Measurements from ENCODE around the gene EARS2.
"Not testable (repeated sequence)": the region's sequence is repeated elsewhere in the genome, so short reads cannot be mapped to it uniquely, and the experiment has no call there.

Gene EARS2

DNA sequence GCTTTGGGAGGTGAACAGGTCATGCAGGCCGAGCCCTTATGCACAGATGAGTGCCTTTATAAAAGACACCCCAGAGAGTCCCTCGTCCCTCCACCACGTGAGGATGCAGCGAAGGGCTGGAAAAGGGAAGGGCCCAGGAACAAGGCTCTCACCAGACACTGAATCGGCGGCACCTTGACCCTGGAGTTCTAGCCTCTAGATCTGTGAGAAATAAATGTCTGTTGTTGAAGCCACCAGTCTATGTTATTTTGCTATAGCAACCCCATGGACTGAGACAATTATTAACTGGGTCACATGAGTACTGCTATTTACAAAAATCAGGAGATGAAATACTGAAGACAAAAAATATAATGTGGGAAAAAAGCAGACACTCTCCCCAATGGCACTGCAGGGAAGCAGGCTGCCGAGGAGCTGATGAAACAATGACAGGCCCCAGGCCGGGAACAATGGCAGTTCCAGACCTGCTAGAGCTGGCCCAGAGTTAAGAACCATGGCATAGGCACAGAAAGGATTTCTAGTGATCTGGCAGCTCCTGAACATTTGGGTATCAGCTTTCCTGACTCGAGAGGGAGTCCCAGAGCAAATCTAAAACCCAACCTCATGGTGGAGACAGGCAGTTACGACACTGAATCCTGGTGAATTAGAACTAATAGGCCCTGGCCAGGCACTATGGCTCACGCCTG lies 29.0 kb downstream of the EARS2 start:
- no peak for DNase-seq (ENCODE audit: low spot score)

DNA sequence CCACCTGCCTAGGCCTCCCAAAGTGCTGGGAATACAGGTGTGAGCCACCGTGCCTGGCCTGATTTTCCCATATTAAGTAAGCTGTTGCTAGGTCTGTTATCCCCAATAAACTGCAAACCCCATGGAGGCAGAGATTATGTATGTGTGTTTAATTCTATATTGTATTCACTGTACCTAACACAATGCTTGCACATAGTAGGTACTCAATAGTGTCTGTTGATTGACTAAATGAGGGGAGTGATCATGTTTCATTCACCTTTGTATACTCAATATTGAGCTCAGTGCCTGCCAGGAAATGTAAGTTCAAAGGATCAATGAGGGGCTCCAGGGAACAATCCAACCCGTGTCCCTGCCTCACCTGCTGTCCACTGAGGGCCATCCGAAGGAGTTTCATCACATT lies 32.3 kb downstream of the EARS2 start:
- DNase-seq (ENCODE audit: low spot score) = no peak

DNA sequence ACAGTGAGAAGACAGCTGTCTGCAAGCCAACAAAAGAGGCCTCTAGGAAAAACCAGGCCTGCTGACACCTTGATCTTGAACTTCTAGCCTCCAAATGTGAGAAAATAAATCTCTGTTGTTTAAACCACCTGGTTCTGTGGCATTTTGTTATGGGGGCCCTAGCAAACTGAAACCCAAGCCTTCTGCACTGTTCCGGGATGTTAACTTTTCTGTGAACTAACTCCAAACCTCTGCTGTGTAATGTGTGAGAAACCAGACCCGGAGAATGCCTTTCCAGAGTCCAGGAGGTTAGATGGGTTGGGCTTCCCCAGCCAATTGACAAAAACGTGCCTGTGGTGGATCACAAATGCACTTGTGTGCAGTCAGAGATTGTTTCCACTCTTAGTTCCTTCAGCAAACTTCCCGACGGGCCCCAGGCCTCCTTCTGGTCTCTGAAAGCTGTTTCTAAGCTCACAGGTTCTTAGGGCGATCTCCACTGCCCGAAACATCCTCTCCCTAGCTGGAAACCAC lies 33.2 kb downstream of the EARS2 start:
- no peak for DNase-seq (ENCODE audit: low spot score)

DNA sequence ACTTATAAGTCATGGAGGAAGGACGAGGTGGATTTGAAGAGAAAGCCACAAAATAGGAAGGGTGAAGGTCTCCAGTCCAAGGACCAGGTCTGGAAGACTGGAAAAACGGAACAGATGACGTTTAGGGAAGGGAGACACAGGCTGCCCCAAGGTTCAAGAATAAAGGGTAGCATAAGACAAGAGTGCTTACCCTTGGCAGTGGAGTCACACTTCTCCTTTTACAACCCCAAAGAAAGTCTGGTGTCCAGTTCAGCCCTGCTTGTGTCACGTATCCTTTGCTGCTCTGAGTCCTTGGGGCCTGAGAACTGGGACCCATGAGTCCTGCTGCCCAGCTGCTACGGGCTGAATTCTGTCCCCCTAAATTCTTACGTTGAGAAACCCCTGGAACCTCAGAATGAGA lies 33.8 kb downstream of the EARS2 start:
- DNase-seq (ENCODE audit: low spot score) = no peak

DNA sequence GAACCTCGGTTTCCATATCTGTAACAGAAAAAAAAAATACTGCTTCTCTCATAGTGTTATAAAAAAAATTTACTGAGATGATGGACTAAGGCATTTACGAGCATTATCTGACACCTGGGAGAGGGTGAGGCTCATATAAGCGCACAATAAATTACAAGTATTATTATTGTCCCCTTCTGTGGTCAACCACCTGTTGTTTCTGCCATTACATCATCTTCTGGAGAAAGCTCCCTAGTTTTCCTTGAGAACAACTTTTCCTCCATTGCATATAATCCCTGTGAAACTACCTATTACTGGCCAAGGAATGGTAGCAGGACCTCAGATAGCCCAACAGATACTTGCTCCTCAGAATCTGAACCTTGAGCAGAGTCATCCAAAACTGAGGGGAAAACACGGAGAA lies 35.2 kb downstream of the EARS2 start:
- DNase-seq (ENCODE audit: low spot score) = no peak

DNA sequence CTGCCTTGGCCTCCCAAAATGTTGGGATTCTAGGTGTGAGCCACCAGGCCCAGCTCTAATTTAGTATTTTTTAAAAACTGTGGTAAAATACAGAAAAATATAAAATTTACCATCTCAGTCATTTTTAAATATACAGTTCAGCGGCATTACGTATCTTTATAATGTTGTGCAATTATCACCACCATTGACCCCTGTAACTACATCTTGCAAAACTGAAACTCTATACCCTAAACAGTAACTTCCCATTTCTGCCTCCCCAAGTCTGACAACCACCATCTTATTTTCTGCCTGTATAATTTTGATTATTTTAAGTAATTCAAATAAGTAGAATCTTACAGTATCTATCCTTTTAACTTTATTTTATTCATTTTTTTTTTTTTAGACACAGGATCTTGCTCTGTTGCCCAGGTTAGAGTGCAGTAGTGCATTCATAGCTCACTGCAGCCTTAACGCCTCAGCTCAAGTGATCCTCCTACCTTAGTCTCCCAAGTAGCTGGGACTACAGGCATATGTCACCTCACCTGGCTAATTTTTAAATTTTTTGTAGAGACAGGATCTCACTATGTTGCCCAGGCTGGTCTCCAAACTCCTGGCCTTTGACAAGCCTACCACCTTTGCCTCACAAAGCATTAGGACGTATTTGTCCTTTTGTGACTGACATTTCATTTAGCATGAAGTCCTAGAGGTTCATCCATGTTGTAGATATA lies 36.0 kb downstream of the EARS2 start:
- DNase-seq (ENCODE audit: low spot score) = no peak

DNA sequence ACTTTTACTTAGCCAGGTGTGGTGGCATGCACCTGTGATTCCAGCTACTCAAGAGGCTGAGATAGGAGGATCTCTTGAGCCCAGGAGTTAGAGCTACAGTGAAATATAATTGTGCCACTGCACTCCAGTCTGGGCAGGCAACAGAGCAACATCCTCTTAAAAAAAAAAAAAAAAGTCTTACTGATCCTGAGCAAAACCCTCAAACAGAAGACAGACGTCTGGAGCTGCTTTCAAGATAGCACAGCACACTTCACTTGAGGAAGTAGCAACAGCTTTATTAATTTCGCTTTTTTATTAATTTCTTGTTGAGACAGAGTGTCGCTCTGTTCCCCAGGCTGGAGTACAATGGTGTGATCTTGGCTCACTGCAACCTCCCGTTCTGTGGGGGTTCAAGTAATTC lies 36.6 kb downstream of the EARS2 start:
- no peak for DNase-seq (ENCODE audit: low spot score)

DNA sequence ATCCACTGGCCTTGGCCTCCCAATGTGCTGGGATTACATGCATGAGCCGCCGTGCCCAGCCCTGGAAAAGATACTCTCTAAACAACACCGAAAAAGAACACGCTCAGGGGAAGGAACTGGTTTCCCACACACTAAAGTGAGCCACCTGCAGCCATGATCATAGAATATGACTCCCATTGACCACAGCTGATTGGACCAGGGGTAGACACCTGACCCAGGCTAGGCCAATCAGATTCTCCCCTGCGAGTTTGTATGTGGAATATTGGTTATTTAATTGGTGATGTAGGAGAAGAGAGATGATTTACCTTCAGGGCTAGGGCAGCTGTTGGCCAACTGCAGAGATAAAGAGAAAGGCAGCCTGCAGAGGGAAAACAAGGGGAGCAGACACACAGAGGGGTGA lies 37.9 kb downstream of the EARS2 start:
- DNase-seq (ENCODE audit: low spot score) = no peak

DNA sequence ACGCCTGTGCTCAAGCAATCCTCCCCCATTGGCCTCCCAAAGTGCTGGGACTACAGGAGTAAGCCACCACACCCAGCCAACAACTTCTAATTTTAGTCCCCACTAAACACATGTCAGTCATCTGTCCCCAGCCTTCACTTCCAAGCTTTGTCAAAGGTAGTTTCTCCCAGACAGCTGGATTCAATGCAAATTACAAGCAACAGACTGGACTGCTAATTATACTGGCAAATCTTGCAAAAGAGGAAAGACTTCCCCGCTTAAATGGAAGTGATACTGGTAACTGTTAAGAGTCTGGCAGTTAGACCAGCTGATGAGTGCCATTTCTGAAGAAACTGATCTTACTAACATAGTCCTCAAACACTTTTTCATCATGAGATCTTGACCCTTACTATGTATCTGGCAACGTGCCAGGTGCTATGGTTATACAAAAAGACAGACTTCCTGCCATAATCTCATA lies 38.7 kb downstream of the EARS2 start:
- DNase-seq (ENCODE audit: low spot score) = no peak

DNA sequence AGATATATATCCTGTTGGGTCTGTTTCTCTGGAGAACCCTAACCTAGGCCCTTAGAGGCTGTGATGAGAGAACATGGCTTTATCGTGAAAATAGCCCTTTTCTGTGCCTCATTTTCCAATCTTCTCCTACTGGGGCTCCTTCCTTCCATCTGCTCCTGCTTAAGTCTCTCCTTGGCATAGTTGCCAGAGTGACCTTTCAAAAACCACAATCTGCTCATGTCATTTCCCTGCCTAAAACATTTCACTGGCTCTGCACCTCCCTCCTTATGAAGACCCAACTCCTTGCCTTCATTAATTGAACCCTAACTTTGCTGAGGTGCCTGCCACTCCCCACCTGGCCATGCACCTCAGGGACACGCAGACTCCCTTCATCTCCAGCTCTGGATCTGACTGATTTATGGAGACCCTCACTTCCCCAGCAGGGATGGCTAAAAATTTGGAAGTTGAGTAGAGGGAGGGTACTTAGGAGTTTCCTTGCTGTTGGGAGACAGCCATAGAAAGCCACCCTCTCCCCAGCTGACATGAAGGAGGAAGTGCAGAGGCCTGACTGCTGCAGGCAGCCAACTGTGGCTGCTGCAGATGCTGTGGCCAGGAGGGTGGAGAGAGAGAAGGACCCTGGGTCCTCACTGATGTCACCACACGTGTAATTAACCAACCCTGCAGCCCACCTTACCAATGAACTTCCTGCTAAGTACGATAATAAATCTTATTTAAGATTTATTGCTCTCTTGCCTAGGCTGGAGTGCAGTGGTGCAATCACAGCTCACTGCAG lies 40.6 kb downstream of the EARS2 start:
- no peak for DNase-seq (ENCODE audit: low spot score)

DNA sequence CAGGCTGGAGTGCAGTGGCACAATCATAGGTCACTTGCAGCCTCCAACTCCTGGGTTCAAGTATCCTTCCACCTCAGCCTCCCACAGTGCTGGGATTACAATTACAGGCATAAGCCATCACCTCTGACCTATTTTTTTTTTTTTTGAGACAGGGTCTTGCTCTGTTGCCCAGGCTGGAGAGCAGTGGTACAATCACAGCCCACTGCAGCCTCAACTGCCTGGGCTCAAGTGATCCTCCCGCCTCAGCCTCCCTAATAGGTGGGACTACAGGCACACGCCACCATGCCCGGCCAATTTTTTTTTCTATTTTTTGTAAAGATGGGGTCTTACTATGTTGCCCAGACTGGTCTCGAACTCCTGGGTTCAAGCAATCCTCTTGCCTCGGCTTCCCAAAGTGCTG lies 41.3 kb downstream of the EARS2 start:
- DNase-seq (ENCODE audit: low spot score) = no peak

DNA sequence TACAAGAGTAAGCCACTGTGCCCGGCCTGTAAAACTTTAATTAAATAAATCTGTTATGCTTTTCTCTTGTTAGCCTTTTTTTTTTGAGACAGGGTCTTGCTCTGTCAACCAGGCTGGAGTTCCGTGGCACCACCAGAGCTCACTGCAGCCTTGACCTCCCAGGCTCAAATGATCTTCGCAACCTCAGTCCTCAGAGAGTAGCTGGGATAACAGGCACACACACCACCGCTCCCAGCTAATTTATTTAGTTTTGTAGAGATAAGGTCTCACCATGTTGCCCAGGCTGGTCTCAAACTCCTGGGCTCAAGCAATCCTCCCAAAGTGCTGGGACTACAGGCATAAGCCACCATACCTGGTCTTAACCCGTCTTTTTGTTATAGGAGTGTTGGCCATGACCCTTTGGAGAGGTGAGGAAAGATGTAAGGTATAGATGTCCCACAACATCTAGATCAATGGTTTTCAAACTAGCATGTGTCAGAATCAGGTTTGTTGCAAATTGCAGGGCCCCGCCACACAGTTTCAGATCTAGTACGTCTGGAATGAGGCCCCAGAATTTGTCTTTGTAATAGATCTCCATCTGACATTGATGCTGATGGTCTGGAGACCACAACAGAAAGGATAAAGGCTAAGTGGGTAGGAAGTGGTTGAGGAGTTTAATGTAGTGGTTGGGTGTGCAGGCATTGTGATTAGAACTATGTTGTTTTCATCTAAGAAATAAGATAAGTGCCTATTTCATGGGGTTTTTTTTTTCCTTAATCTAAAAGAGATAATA lies 42.6 kb downstream of the EARS2 start:
- DNase-seq (ENCODE audit: low spot score) = no peak

DNA sequence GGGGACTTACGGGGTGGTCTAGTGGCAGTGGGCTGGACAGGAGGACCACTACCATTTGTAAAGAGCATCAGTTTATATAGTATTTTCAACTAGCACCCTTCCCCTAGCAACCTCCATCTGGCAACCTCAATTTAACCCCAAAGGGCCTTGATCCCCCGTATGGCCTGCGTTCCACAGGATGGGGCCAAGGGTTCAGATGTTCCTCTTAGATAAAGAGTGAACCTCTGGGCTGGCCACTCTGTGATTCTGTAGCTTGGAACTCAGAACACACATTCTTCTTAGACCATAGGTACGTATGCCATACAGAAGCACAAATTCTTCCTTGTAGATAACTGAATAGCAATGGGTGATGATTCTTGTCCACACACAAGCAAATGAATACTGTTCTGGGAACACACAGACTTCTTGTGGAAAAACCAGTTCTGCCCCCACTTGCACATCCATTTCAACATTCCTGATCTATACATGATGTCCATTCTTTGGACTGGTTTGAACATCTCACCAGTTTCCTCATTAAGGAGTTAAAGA lies 44.9 kb downstream of the EARS2 start:
- no peak for DNase-seq (ENCODE audit: low spot score)

DNA sequence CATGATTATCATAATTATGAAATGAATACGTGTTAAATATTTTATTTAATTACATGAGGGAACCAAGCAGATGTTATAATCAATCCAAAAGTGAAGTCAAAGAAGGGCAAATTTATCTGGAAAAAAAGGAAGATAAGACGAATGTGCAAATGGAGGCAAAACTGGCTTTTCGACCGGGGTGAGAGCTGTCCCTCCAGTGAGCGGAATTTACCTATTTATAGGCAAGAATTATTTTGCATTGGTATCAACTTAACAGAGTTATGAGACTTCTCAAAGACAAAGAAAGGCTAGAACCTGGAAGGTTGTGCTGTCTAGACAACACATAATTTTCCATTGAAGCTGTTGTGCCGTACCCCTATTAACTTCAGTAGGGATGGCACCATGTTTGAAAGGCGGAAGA lies 45.4 kb downstream of the EARS2 start:
- DNase-seq (ENCODE audit: low spot score) = no peak

DNA sequence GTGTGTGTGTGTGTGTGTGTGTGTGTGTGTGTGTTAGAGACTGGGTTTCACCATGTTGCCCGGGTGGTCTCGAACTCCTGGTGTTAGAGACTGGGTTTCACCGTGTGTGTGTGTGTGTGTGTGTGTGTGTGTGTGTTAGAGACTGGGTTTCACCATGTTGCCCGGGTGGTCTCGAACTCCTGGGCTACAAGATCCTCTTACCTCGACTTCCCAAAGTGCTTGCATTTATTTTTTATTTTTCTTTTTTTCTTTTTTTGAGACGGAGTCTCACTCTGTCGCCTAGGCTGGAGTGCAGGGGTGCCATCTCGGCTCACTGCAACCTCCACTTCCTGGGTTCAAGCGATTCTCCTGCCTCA lies 46.3 kb downstream of the EARS2 start:
- not testable (repeated sequence) for DNase-seq (ENCODE audit: low spot score)

DNA sequence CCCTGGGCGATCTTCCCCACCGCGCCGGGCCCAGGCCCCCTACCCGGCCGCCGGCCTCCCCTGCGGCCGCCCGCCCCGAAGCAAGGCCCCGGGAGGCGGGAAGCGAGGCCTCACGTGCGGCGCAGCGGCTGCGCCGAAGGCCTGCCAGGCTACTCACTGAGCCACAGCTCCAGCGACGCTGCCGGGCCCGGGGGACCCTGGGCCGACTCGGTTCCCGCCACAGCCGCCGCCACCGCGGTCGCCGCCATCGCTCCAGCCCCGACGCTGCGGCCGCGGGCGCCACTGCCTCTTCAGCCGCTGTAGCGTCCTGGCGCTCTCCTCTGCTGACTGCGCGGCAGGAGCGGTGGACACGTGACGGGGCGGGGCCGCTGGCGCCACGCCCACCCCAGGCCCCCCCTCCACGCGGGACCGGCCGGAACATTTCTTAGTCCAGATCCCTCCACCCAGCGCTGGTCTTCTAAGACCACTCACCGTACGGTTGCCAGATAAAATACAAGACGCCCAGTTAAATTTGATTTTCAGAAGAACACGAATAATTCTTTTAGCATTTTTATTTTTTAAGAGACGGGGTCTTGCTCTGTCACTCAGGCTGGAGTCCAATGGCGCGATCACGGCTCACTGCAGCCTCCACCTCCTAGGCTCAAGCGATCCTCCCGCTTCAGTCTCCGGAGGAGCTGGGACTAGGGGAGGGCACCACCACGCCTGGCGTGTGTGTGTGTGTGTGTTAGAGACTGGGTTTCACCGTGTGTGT lies 46.8 kb downstream of the EARS2 start, which contains the start of gene GGA2:
Gene GGA2, minus strand, starts transcription at position 331 of the 751 bp plus-strand sequence. Its CDS starts 83 bp downstream, at position 248.
- DNase-seq (ENCODE audit: low spot score) = peak; percentile 69

DNA sequence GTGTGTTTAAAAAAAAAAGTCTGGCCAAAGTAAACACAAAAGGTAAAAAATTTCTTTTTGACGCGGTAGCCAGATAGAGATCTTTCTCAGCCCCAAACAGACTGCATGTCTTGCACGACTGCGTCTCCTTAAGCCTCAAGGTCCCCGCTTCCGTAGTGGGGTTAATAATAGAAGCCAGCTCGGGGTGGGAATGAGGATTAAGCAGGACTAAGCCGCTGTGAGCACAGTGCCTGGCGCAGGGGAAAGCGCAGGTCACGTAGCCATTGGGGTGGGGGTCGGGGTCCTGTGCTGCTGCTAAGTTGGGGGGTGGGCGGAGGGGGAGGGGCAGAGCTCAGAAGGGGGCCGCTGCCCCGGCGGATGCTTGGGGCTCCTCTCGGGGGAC lies 47.4 kb downstream of the EARS2 start:
- DNase-seq (ENCODE audit: low spot score) = peak; percentile 13

DNA sequence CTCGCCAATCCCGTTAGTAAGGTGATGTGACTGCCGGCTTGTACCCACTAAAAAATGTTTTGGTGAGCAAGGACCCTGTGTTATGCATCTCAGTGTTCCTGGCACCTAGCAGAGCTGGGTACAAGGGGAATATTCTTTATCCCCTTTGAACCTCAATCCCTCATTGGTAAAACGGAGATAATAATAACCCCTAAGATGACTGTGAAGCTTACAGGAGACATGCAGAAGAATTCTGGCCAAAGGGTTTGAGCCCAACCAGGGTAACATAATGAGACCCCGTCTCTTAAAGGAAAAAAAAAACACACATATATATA lies 47.8 kb downstream of the EARS2 start:
- no peak for DNase-seq (ENCODE audit: low spot score)

DNA sequence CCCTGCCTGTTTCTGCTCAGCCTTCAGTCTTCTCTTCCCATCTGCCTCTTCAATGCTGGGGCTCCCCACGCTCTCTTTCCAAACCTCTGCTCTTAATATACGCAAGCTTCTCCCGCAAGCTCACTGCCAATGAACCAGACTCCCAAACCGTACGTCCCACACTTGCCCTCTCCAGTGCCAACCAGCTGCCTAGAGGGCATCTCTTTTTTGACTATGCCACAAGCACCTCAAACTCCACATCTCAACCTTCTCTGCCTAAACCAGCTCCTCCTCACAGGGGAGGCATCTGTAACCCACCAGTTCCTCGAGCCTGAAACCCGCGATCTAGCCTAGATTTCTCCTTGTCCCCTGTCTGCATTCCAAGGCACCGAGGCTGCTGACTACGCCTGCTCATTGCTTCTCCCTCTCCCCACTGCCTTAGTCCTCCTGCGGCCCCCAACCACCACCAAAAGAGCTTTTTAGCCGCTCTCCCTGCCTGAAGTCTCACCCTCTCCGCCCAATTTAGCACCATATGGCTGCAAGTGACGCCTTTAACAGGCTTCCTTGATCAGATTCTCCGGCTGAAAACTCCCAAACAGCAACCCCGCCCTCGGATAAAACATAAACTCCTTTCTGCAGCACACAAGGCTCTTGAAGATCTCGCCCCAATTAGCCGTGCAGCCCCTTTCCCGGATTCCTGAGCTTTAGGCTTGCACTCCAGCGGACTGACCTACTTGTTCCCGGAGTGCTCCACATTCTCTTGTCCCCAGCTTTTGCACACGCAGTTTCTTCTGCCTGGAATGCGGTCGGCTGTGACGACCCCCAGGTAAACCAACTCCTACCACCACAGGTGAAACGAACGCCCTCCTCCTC lies 48.3 kb downstream of the EARS2 start:
- peak; percentile 43 for DNase-seq (ENCODE audit: low spot score)

DNA sequence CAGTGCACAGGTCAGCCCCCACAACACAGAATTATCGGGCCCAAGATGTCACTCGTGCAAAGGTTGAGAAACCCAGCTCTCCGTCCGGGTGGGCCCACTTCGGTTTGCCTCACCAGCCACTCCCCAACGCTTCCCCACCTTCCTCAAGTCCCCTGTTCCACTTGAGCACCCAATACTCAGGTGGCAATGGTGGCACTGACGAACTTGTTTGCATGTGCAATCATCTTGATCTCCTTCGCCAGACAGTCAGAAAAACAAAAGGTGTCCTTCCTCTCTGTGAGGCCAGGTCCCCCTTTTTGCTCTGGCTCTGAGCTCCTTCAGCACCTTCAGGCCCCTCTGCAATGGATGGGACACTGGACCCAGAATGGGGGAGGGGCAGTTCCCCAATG lies 50.5 kb downstream of the EARS2 start:
- DNase-seq (ENCODE audit: low spot score) = no peak

All from hematopoietic multipotent progenitor cell treated with erythropoietin and hydrocortisone succinate and interleukin-3 and kit ligand, for 17 days (in vitro differentiated cells).